H1 (cell line): Measurements from ENCODE around the gene ALPK3.

Source experiments
- BACH1 ChIP-seq: IDR thresholded peaks from 2 replicates; pipeline ENCODE4 v1.6.1; 2012; ENCODE audit warnings: low read length, improper control_type of control experiment
- CTCF ChIP-seq, 3 experiments: IDR thresholded peaks; 1 replicate in 2 of 3; 2 replicates in 1 of 3; pipeline versions ENCODE4 v1.5.1 to v1.6.1; 2011; ENCODE audit warnings: low read length in 3 of 3, mild to moderate bottlenecking in 3 of 3, inconsistent platforms in 2 of 3, low read depth in 1 of 3, moderate library complexity in 1 of 3; ENCODE audit not compliant: insufficient read depth in 1 of 3; ENCODE audit errors: control extremely low read depth in 1 of 3
- E2F6 ChIP-seq: IDR thresholded peaks from 2 replicates; pipeline ENCODE4 v1.6.1; 2012; ENCODE audit warnings: inconsistent platforms
- EZH2 ChIP-seq: fragments of 200-600 bp; sonication (generic); IDR thresholded peaks from 2 replicates; pipeline ENCODE4 v1.7.1; 2012; ENCODE audit warnings: low read depth, mild to moderate bottlenecking, moderate library complexity, low read length, inconsistent platforms; ENCODE audit not compliant: severe bottlenecking
- POLR2AphosphoS5 ChIP-seq: IDR thresholded peaks from 2 replicates; pipeline ENCODE4 v1.6.1; 2011; ENCODE audit warnings: low read depth, low read length
- RBBP5 ChIP-seq: IDR thresholded peaks from 2 replicates; pipeline ENCODE4 v1.7.1; 2012; ENCODE audit warnings: low read depth, mild to moderate bottlenecking, inconsistent platforms, low read length, moderate library complexity, borderline replicate concordance
- TCF12 ChIP-seq: IDR thresholded peaks from 2 replicates; pipeline ENCODE4 v1.6.1; 2011; ENCODE audit warnings: low read depth, mild to moderate bottlenecking, low read length

GRCh38 chr15:84873997-84874396 lies 56.8 kb downstream of the ALPK3 start:
- no peak for TF ChIP-seq EZH2
- no peak for TF ChIP-seq CTCF (IDR thresholded peaks at IDR 0.05; ENCODE audit: control extremely low read depth in 1 of 3, insufficient read depth in 1 of 3, low read depth in 1 of 3, low read length in 3 of 3)
- no peak for TF ChIP-seq POLR2AphosphoS5
- no peak for TF ChIP-seq TCF12
- no peak for TF ChIP-seq E2F6
- TF ChIP-seq BACH1, result no peak
- TF ChIP-seq RBBP5, result no peak
